T-cell (primary cell): ENCODE data around the gene QSER1. TPM values are rescaled to one million over a fixed set of nuclear protein-coding genes. Genes with fewer than 3 reads are reported as not detected.
"Not testable (repeated sequence)": the region's sequence is repeated elsewhere in the genome, so short reads cannot be mapped to it uniquely, and the experiment has no call there.

ENCODE experiments used
- ATAC-seq, 4 experiments: fragments of 200-7000 bp in 3 of 4; fragments of 150-1000 bp in 1 of 4; cut with Tn5 transposase; replicated peaks in 1 of 4; 1 replicate in 3 of 4; 2 replicates in 1 of 4; pipeline ENCODE4 v1.10.0; 2021; ENCODE audit warnings: moderate library complexity in 3 of 4, mild to moderate bottlenecking in 2 of 4, moderate number of reproducible peaks in 1 of 4
- CTCF ChIA-PET, 2 donors: fragments of 300-600 bp; sonication (Branson Sonifier 250); formaldehyde crosslinking; loops; one replicate each; lab custom pipeline; 2022; ENCODE audit warnings: antibody characterized with exemption in 2 of 2; lab: Charles Lee
- POLR2A ChIA-PET, 2 donors: fragments of 300-600 bp; sonication (Branson Sonifier 250); formaldehyde crosslinking; loops; one replicate each; lab custom pipeline; 2022; ENCODE audit warnings: antibody characterized with exemption in 2 of 2; lab: Charles Lee
- DNase-seq, 35 experiments: peaks; one replicate each; pipeline versions ENCODE4 v3.0.0 to v3.0.0-alpha.2; 2013 to 2023
- H3K27ac ChIP-seq: one replicate; pipeline ENCODE4 v1.5.1; 2013; ENCODE audit warnings: low read length
- H3K27me3 ChIP-seq, 2 experiments: replicated peaks in 1 of 2; 1 replicate in 1 of 2; 2 replicates in 1 of 2; pipeline versions ENCODE4 v1.6.1 to v1.7.0; 2013; ENCODE audit warnings: low read length in 1 of 2, mixed read lengths in 1 of 2; ENCODE audit not compliant: control insufficient read depth in 2 of 2, insufficient read depth in 2 of 2; ENCODE audit errors: extremely low read depth in 1 of 2
- H3K36me3 ChIP-seq, 2 donors: 1 replicate in 1 of 2; 2 replicates in 1 of 2; pipeline versions ENCODE4 v1.6.1 to v1.7.0; 2013; ENCODE audit warnings: low read length in 1 of 2; ENCODE audit not compliant: control insufficient read depth in 2 of 2, insufficient read depth in 1 of 2; ENCODE audit errors: extremely low read depth in 1 of 2
- H3K4me1 ChIP-seq, 2 experiments: 1 replicate in 1 of 2; 2 replicates in 1 of 2; pipeline versions ENCODE4 v1.6.1 to v1.7.0; 2013; ENCODE audit warnings: low read length in 2 of 2, mixed read lengths in 1 of 2; ENCODE audit not compliant: insufficient read depth in 2 of 2, control insufficient read depth in 1 of 2; ENCODE audit errors: extremely low read depth in 1 of 2
- H3K4me3 ChIP-seq, 2 donors: 1 replicate in 1 of 2; 2 replicates in 1 of 2; pipeline versions ENCODE4 v1.5.1 to v1.7.0; 2013; ENCODE audit warnings: mild to moderate bottlenecking in 2 of 2, low read length in 1 of 2, moderate library complexity in 1 of 2; ENCODE audit not compliant: control insufficient read depth in 1 of 2; ENCODE audit errors: extremely low read depth in 1 of 2
- H3K9me3 ChIP-seq: 2 replicates; pipeline ENCODE4 v1.7.0; 2013
- H3K27ac Mint-ChIP-seq, 2 donors: one replicate each; pipeline ENCODE4 v1.8.0; 2020 to 2021; ENCODE audit warnings: mild to moderate bottlenecking in 2 of 2, mixed read lengths in 2 of 2
- H3K27me3 Mint-ChIP-seq, 2 donors: one replicate each; pipeline ENCODE4 v1.8.0; 2021 to 2022; ENCODE audit warnings: mixed read lengths in 2 of 2
- H3K36me3 Mint-ChIP-seq: one replicate; pipeline ENCODE4 v1.8.0; 2021; ENCODE audit warnings: mixed read lengths
- H3K4me1 Mint-ChIP-seq, 3 donors: one replicate each; pipeline ENCODE4 v1.8.0; 2020 to 2022; ENCODE audit warnings: mixed read lengths in 3 of 3, mild to moderate bottlenecking in 1 of 3
- H3K4me3 Mint-ChIP-seq, 3 donors: one replicate each; pipeline ENCODE4 v1.8.0; 2020 to 2022; ENCODE audit warnings: mild to moderate bottlenecking in 3 of 3, mixed read lengths in 3 of 3, moderate library complexity in 3 of 3
- H3K9me3 Mint-ChIP-seq, 3 donors: one replicate each; pipeline ENCODE4 v1.8.0; 2020 to 2022; ENCODE audit warnings: mixed read lengths in 3 of 3
- WGBS: methylation state at CpG from one replicate; pipeline ENCODE4 v1.1.5; 2013; ENCODE audit warnings: missing lambda C conversion rate; ENCODE audit not compliant: insufficient coverage; 5-methylcytosine and 5-hydroxymethylcytosine counted together
- total RNA-seq, 35 experiments: library from RNA in 6 of 35; stranded (reverse) in 6 of 35; fragments of 120-200 nt in 1 of 35; gene quantifications; one replicate each; pipeline versions ENCODE4 v1.2.1 to v1.2.4 and lab custom pipeline; 2013 to 2026

QSER1 gene
- total RNA-seq, 5 donors from 2014 or later (not counting 1 experiment from before 2014, with no cell fraction given) = 11.9 to 14.1 (median 13.5) TPM

GRCh38 chr11:32931606-32932005 lies 39.0 kb downstream of the QSER1 start:
- H3K4me1 ChIP-seq = no peaks in the 10 kb centered on the region
- Mint-ChIP-seq H3K9me3 (no peaks in the 10 kb centered on the region), H3K36me3 (peaks cover 54% of the 10 kb centered on the region), H3K27me3 (no peaks in the 10 kb centered on the region), H3K27ac (no peak overlapping the region), H3K4me1 (peaks cover 0 to 2% (median 0%) of the 10 kb centered on the region in 3 donors), H3K4me3 (no peak overlapping the region)
- CTCF ChIA-PET = no interaction called here
- H3K27me3 ChIP-seq = no peaks in the 10 kb centered on the region
- H3K4me3 ChIP-seq = no peak overlapping the region
- H3K36me3 ChIP-seq = peaks cover 8 to 32% of the 10 kb centered on the region in 2 donors
- POLR2A ChIA-PET = no interaction called here
- no peak overlapping the region for H3K27ac ChIP-seq
- WGBS = 100% methylated on average over 1 of the region's 1 CpG
- no peaks in the 10 kb centered on the region for H3K9me3 ChIP-seq
- ATAC-seq (no peak), DNase-seq (no peak)

GRCh38 chr11:32932196-32932595 lies 39.6 kb downstream of the QSER1 start:
- Histone ChIP-seq H3K36me3 (peaks cover 8 to 32% of the 10 kb centered on the region in 2 donors), H3K27ac (no peak overlapping the region), H3K4me1 (no peaks in the 10 kb centered on the region), H3K4me3 (no peak overlapping the region), H3K27me3 (no peaks in the 10 kb centered on the region), H3K9me3 (no peaks in the 10 kb centered on the region)
- WGBS = 94% methylated on average over 3 of the region's 3 CpGs
- Mint-ChIP-seq H3K9me3 (no peaks in the 10 kb centered on the region), H3K27me3 (no peaks in the 10 kb centered on the region), H3K4me3 (no peak overlapping the region), H3K27ac (no peak overlapping the region), H3K4me1 (peaks cover 0 to 2% (median 0%) of the 10 kb centered on the region in 3 donors), H3K36me3 (peaks cover 59% of the 10 kb centered on the region)
- DNase-seq (no peak), ATAC-seq (no peak)
- ChIA-PET CTCF (no interaction called here), POLR2A (no interaction called here)

GRCh38 chr11:32935462-32936029 lies 42.9 kb downstream of the QSER1 start:
- no peaks in the 10 kb centered on the region for H3K4me1 ChIP-seq
- no peak overlapping the region for H3K4me3 ChIP-seq
- ATAC-seq (no peak), DNase-seq (no peak)
- no peaks in the 10 kb centered on the region for H3K9me3 ChIP-seq
- ChIA-PET POLR2A (no interaction called here), CTCF (no interaction called here)
- peaks cover 8 to 39% of the 10 kb centered on the region in 2 donors for H3K36me3 ChIP-seq
- Mint-ChIP-seq H3K27ac (no peak overlapping the region), H3K9me3 (no peaks in the 10 kb centered on the region), H3K27me3 (no peaks in the 10 kb centered on the region), H3K36me3 (peaks cover 67% of the 10 kb centered on the region), H3K4me3 (no peak overlapping the region), H3K4me1 (peaks cover 10 to 15% (median 12%) of the 10 kb centered on the region in 3 donors)
- no peaks in the 10 kb centered on the region for H3K27me3 ChIP-seq
- H3K27ac ChIP-seq = no peak overlapping the region

GRCh38 chr11:32936178-32936577 lies 43.6 kb downstream of the QSER1 start:
- H3K9me3 ChIP-seq, H3K9me3 Mint-ChIP-seq, H3K27me3 ChIP-seq, ATAC-seq, H3K27me3 Mint-ChIP-seq, H3K4me1 ChIP-seq, H3K4me3 ChIP-seq, H3K4me3 Mint-ChIP-seq, H3K27ac ChIP-seq, POLR2A ChIA-PET, H3K27ac Mint-ChIP-seq, DNase-seq: not testable (repeated sequence)
- H3K4me1 Mint-ChIP-seq = peaks cover 10 to 15% (median 12%) of the 10 kb centered on the region in 3 donors
- CTCF ChIA-PET = interaction anchor here in 1 of 2 donors (1.0 kb wide), 1 partner anchor 20 kb away, joined by 3 read pairs; no protein-coding TSS in a partner anchor
- WGBS = no CpG with 5 or more reads among the region's 1 CpG
- peaks cover 8 to 39% of the 10 kb centered on the region in 2 donors for H3K36me3 ChIP-seq
- peaks cover 67% of the 10 kb centered on the region for H3K36me3 Mint-ChIP-seq

GRCh38 chr11:32937283-32937682 lies 44.7 kb downstream of the QSER1 start:
- H3K27ac ChIP-seq, H3K9me3 ChIP-seq, H3K4me3 Mint-ChIP-seq, H3K27me3 ChIP-seq, DNase-seq, H3K4me1 ChIP-seq, POLR2A ChIA-PET, H3K27ac Mint-ChIP-seq, ATAC-seq, H3K9me3 Mint-ChIP-seq, H3K27me3 Mint-ChIP-seq, H3K4me3 ChIP-seq: not testable (repeated sequence)
- CTCF ChIA-PET = interaction anchor here (0.6 to 1.0 kb wide), 2 partner anchors 19 to 749 kb away, joined by 3 to 4 read pairs; no protein-coding TSS in a partner anchor
- Mint-ChIP-seq H3K36me3 (peaks cover 62% of the 10 kb centered on the region), H3K4me1 (peaks cover 10 to 15% (median 12%) of the 10 kb centered on the region in 3 donors)
- no CpG with 5 or more reads among the region's 3 CpGs for WGBS
- peaks cover 5 to 28% of the 10 kb centered on the region in 2 donors for H3K36me3 ChIP-seq

- CTCF ChIA-PET = no interaction called here
These were observed 46.4 kb downstream of the QSER1 start for GRCh38 chr11:32939046-32939445.

More at GRCh38 chr11:32939046-32939445, 46.4 kb downstream of the QSER1 start:
- no peak for DNase-seq
- no peak for ATAC-seq
- no peaks in the 10 kb centered on the region for H3K4me1 ChIP-seq
- Mint-ChIP-seq H3K4me1 (peaks cover 10 to 15% (median 12%) of the 10 kb centered on the region in 3 donors), H3K27me3 (no peaks in the 10 kb centered on the region), H3K27ac (no peak overlapping the region), H3K36me3 (peaks cover 48% of the 10 kb centered on the region), H3K4me3 (no peak overlapping the region), H3K9me3 (no peaks in the 10 kb centered on the region)
- no peak overlapping the region for H3K4me3 ChIP-seq
- H3K36me3 ChIP-seq = peaks cover 5 to 10% of the 10 kb centered on the region in 2 donors
- H3K27me3 ChIP-seq = no peaks in the 10 kb centered on the region
- no CpG with 5 or more reads among the region's 1 CpG for WGBS
- POLR2A ChIA-PET = no interaction called here
- no peaks in the 10 kb centered on the region for H3K9me3 ChIP-seq
- no peak overlapping the region for H3K27ac ChIP-seq
